HCT116 (cell line): ENCODE data around the gene IPO7.

Experiments
- CEBPB ChIP-seq: IDR thresholded peaks from 2 replicates; pipeline ENCODE4 v1.6.1; 2012; ENCODE audit warnings: low read depth
- CTCF ChIP-seq, 3 experiments: fragments of 200-600 bp in 1 of 3; sonication (generic) in 1 of 3; IDR thresholded peaks in 2 of 3; conservative IDR thresholded peaks in 1 of 3; 2 replicates each; pipeline ENCODE4 v1.5.1; 2012 to 2017; ENCODE audit warnings: low read depth in 2 of 3, low read length in 2 of 3, antibody characterized with exemption in 1 of 3, borderline replicate concordance in 1 of 3, control low read depth in 1 of 3, mild to moderate bottlenecking in 1 of 3, mixed read lengths in 1 of 3, mixed run types in 1 of 3, moderate library complexity in 1 of 3; ENCODE audit not compliant: insufficient read depth in 1 of 3
- EZH2 ChIP-seq: fragments of 200-600 bp; sonication (generic); IDR thresholded peaks from 2 replicates; pipeline ENCODE4 v1.6.1; 2017; ENCODE audit warnings: antibody characterized with exemption, mixed run types
- EZH2phosphoT487 ChIP-seq: fragments of 200-600 bp; IDR thresholded peaks from 2 replicates; pipeline ENCODE4 v1.6.1; 2018; ENCODE audit warnings: antibody characterized with exemption, borderline replicate concordance
- POLR2A ChIP-seq: IDR thresholded peaks from 2 replicates; pipeline ENCODE4 v1.7.0; 2011; ENCODE audit warnings: borderline replicate concordance; ENCODE audit not compliant: insufficient read depth, insufficient read length; ENCODE audit errors: extremely low read depth
- POLR2AphosphoS5 ChIP-seq: IDR thresholded peaks from 2 replicates; pipeline ENCODE4 v1.6.1; 2011; ENCODE audit warnings: mild to moderate bottlenecking, low read depth, low read length, moderate library complexity
- SIN3A ChIP-seq: IDR thresholded peaks from 2 replicates; pipeline ENCODE4 v1.6.1; 2012; ENCODE audit warnings: low read depth
- SP1 ChIP-seq: IDR thresholded peaks from 2 replicates; pipeline ENCODE4 v1.6.1; 2012; ENCODE audit warnings: low read depth
- YY1 ChIP-seq: IDR thresholded peaks from 2 replicates; pipeline ENCODE4 v1.6.1; 2011; ENCODE audit warnings: low read length, low read depth, moderate library complexity, mild to moderate bottlenecking; ENCODE audit not compliant: insufficient replicate concordance; ENCODE audit errors: extremely low read depth
- ZFX ChIP-seq: fragments of 450-650 bp; IDR thresholded peaks from 2 replicates; pipeline ENCODE4 v1.6.1; 2017
- TF ChIP-seq, protein P1 (sequence below): IDR thresholded peaks from 2 replicates; pipeline ENCODE4 v1.6.1; 2012

DNA sequence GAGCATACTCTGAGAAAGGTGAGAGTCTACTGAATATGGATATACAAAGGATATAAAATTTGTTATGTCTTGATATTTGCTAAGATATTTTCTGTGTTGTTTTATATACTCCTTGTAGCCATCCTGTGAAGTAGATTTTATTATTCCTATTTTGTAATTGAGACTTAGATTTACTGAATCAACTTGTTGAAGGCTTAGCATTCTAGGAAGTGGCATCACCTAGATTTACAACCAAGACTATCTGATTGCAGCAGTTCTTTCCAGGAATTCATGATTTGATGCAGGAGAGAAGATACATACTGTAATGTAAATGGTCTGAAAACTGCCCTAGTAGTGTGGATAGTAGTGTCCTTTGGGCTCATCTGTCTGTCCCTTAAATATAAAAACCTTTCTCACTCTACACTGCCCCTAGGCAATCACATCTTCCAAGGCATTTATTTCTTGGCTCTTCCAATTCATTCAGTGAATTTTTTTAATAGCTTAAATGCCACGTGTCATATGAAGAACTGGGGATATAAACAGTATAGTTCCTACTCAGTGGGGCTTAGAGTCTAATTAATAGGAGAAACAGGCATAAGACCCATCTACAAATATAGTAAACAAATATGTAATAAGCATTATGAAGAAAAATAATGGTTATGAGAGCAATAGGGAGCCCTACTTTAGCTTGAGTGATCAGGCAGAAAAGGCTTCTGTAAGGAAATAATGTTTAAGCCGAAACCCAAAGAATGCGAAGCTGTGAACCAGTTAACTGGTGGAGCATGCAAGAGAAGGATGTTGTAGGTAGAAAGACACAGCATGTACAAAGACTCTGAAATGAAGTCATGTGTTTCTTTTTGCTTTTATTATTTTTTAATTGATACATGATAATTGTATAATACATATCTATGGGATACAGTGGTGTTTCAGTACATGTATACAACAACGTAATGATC is 13.6 kb downstream of the IPO7 start:
- TF ChIP-seq CTCF (IDR thresholded peaks at IDR 0.05 in 2 of 3, conservative IDR thresholded peaks at IDR 0.05 in 1 of 3; ENCODE audit: borderline replicate concordance in 1 of 3, insufficient read depth in 1 of 3, low read depth in 2 of 3, low read length in 2 of 3) (no peak), SIN3A (no peak), EZH2phosphoT487 (no peak), POLR2A (no peak), POLR2AphosphoS5 (no peak), CEBPB (no peak), ZFX (no peak), EZH2 (no peak), YY1 (no peak), SP1 (no peak)
- TF ChIP-seq, protein P1, sequence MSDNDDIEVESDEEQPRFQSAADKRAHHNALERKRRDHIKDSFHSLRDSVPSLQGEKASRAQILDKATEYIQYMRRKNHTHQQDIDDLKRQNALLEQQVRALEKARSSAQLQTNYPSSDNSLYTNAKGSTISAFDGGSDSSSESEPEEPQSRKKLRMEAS: no peak
